Measurements from ENCODE around the gene CCSER1.

The CCSER1 gene

DNA sequence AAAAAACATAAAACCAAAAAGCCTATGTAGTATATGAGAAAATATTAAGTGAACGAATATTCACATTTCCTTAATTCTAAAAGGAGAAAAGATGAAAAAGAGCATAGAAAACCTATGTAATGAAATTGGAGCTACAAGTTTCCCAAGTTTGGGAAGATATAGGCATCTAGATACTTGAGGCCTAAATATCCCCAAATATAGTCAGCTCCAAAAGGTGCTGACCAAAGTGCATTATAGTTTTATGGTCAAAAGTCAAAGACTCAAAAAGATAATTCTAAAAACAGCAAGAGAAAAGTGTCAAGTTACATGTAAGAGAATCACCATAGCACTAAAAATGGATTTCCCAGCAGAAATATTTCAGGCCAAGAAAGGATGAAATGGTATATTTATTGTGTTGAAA lies 1502.9 kb downstream of the CCSER1 start:
- no peak overlapping the region for H3K4me3 ChIP-seq (ENCODE audit: low read depth, low read length)
- TF ChIP-seq, protein P1, sequence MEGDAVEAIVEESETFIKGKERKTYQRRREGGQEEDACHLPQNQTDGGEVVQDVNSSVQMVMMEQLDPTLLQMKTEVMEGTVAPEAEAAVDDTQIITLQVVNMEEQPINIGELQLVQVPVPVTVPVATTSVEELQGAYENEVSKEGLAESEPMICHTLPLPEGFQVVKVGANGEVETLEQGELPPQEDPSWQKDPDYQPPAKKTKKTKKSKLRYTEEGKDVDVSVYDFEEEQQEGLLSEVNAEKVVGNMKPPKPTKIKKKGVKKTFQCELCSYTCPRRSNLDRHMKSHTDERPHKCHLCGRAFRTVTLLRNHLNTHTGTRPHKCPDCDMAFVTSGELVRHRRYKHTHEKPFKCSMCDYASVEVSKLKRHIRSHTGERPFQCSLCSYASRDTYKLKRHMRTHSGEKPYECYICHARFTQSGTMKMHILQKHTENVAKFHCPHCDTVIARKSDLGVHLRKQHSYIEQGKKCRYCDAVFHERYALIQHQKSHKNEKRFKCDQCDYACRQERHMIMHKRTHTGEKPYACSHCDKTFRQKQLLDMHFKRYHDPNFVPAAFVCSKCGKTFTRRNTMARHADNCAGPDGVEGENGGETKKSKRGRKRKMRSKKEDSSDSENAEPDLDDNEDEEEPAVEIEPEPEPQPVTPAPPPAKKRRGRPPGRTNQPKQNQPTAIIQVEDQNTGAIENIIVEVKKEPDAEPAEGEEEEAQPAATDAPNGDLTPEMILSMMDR (IDR thresholded peaks at IDR 0.05; ENCODE audit: low read depth, low read length) = no peak

DNA sequence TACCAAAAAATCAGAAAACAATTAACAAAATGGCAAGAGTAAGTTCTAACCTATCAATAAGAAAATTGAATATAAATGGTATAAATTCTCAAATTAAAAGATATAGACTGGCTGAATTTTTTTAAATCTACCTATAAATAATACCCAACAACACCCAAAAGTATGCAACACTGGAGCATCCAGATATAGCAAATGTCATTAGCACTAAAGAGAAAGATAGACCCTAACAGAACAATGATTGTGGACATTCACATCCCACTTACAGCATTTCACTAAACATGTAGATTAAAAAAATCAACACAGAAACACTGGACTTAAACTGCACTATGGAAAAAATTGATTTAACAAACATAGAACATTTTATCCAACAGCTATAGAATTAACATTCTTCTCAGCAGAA lies 1503.6 kb downstream of the CCSER1 start:
- TF ChIP-seq, protein P1 (IDR thresholded peaks at IDR 0.05; ENCODE audit: low read depth, low read length) = no peak
- Histone ChIP-seq H3K27me3 (ENCODE audit: insufficient read depth, low read depth, severe bottlenecking) (no peaks in the 10 kb centered on the region), H3K36me3 (no peaks in the 10 kb centered on the region), H3K4me3 (ENCODE audit: low read depth, low read length) (no peak overlapping the region), H3K27ac (no peak overlapping the region), H3K9me3 (ENCODE audit: severe bottlenecking) (no peaks in the 10 kb centered on the region)
- no peak for DNase-seq

More for the DNA sequence above, 1502.9 kb downstream of the CCSER1 start:
- Histone ChIP-seq H3K9me3 (ENCODE audit: severe bottlenecking) (no peaks in the 10 kb centered on the region), H3K27ac (no peak overlapping the region), H3K27me3 (ENCODE audit: insufficient read depth, low read depth, severe bottlenecking) (no peaks in the 10 kb centered on the region), H3K36me3 (no peaks in the 10 kb centered on the region)
- DNase-seq = no peak

DNA sequence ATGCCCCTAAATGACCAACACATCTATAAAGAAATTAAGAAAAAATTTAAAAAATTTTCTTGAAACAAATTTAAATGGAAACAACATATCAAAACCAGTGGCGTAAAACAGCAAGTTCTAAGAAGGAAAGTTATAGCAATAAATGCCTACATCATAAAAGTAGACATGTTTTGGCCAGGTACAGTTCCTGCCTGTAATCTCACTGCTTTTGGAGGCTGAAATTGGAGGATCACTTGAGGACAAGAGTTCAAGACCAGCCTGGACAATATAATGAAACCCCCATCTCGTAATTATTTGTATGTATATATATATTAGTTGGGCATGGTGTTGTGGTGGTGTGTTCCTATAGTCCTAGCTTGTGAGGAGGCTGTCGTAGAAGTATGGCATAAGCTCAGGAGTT lies 1504.1 kb downstream of the CCSER1 start:
- DNase-seq = no peak
- no peak overlapping the region for H3K4me3 ChIP-seq (ENCODE audit: low read depth, low read length)
- no peaks in the 10 kb centered on the region for H3K9me3 ChIP-seq (ENCODE audit: severe bottlenecking)
- TF ChIP-seq, protein P1 (IDR thresholded peaks at IDR 0.05; ENCODE audit: low read depth, low read length) = no peak
- no peaks in the 10 kb centered on the region for H3K36me3 ChIP-seq
- no peak overlapping the region for H3K27ac ChIP-seq
- H3K27me3 ChIP-seq (ENCODE audit: insufficient read depth, low read depth, severe bottlenecking) = no peaks in the 10 kb centered on the region

DNA sequence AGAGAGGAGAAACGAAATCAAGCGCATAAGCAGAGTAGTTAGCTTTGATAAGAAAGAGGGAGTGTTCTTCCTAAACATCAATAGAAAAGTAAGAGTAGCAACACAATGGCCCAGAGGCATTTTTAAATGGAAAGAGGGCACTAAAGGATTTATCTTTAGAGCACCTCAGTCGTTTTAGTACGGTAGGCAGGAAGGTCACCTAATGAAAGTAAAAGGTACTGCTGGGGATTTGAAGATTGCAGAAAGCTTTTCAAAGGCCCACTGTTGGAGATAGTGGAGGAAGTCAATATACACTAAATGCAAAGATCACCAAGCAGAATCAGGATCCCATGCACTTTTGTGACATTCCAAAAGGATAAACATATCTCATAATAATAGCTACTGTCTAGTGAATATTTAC lies 1508.9 kb downstream of the CCSER1 start:
- Histone ChIP-seq H3K27me3 (ENCODE audit: insufficient read depth, low read depth, severe bottlenecking) (no peaks in the 10 kb centered on the region), H3K9me3 (ENCODE audit: severe bottlenecking) (no peaks in the 10 kb centered on the region)
- TF ChIP-seq, protein P1 (IDR thresholded peaks at IDR 0.05; ENCODE audit: low read depth, low read length) = no peak

More for the DNA sequence above, 1508.9 kb downstream of the CCSER1 start:
- Histone ChIP-seq H3K4me3 (ENCODE audit: low read depth, low read length) (no peak overlapping the region), H3K27ac (no peak overlapping the region), H3K36me3 (no peaks in the 10 kb centered on the region)
- no peak for DNase-seq

All from WERI-Rb-1 (cell line).